ENCODE results near the gene SHISA2. TPM values are rescaled to one million over a fixed set of nuclear protein-coding genes. Genes with fewer than 3 reads are reported as not detected.

Gene SHISA2
- total RNA-seq, 1 experiment from 2014 or later, result 0.35 TPM

- DNase-seq (ENCODE audit: low read depth), result no peak
Measured at GRCh38 chr13:26050568-26051230, 1.1 kb downstream of the SHISA2 start.

- DNase-seq (ENCODE audit: low read depth), result no peak
Measured at GRCh38 chr13:26048741-26049140, 3.1 kb downstream of the SHISA2 start.

GRCh38 chr13:26047040-26047439 is 4.8 kb downstream of the SHISA2 start:
- DNase-seq (ENCODE audit: low read depth), result no peak

- DNase-seq (ENCODE audit: low read depth), result no peak
Measured at GRCh38 chr13:26046639-26047038, 5.2 kb downstream of the SHISA2 start.

- no peak for DNase-seq (ENCODE audit: low read depth)
Measured at GRCh38 chr13:26045142-26045541, 6.7 kb downstream of the SHISA2 start.

GRCh38 chr13:26042785-26043184 is 9.0 kb downstream of the SHISA2 start:
- DNase-seq (ENCODE audit: low read depth), result no peak

GRCh38 chr13:26041444-26041843 is 10.4 kb downstream of the SHISA2 start:
- no peak for DNase-seq (ENCODE audit: low read depth)

GRCh38 chr13:26038931-26039475 is 12.8 kb downstream of the SHISA2 start:
- no peak for DNase-seq (ENCODE audit: low read depth)

- DNase-seq (ENCODE audit: low read depth), result peak; percentile 28
Measured at GRCh38 chr13:26037302-26037701, 14.5 kb downstream of the SHISA2 start.

GRCh38 chr13:26036383-26036782 is 15.4 kb downstream of the SHISA2 start:
- DNase-seq (ENCODE audit: low read depth), result no peak

- DNase-seq (ENCODE audit: low read depth), result no peak
Measured at GRCh38 chr13:26034018-26034417, 17.8 kb downstream of the SHISA2 start.

- no peak for DNase-seq (ENCODE audit: low read depth)
Measured at GRCh38 chr13:26030331-26030730, 21.5 kb downstream of the SHISA2 start.

- DNase-seq (ENCODE audit: low read depth), result no peak
Measured at GRCh38 chr13:26029581-26030136, 22.2 kb downstream of the SHISA2 start.

- DNase-seq (ENCODE audit: low read depth), result no peak
Measured at GRCh38 chr13:26026211-26026610, 25.6 kb downstream of the SHISA2 start.

GRCh38 chr13:26025771-26026170 is 26.0 kb downstream of the SHISA2 start:
- no peak for DNase-seq (ENCODE audit: low read depth)

GRCh38 chr13:26025196-26025595 is 26.6 kb downstream of the SHISA2 start:
- DNase-seq (ENCODE audit: low read depth), result no peak

- DNase-seq (ENCODE audit: low read depth), result no peak
Measured at GRCh38 chr13:26024558-26024957, 27.3 kb downstream of the SHISA2 start.

GRCh38 chr13:26022538-26023292 is 29.1 kb downstream of the SHISA2 start:
- DNase-seq (ENCODE audit: low read depth), result peak; percentile 65

GRCh38 chr13:26021956-26022355 is 29.9 kb downstream of the SHISA2 start:
- DNase-seq (ENCODE audit: low read depth), result no peak

- DNase-seq (ENCODE audit: low read depth), result no peak
Measured at GRCh38 chr13:26021516-26021915, 30.3 kb downstream of the SHISA2 start.

- no peak for DNase-seq (ENCODE audit: low read depth)
Measured at GRCh38 chr13:26020891-26021290, 30.9 kb downstream of the SHISA2 start.

Data from HT1080 (cell line).